H1 (cell line): ENCODE results near the gene SBDS. TPM values are rescaled to one million over a fixed set of nuclear protein-coding genes. Genes with fewer than 3 reads are reported as not detected.

ENCODE experiments used
- CTCF ChIA-PET: fragments of 300-600 bp; sonication (Branson Sonifier 250); formaldehyde crosslinking; loops from one replicate; lab custom pipeline; 2021; ENCODE audit not compliant: partially characterized antibody; lab: Charles Lee
- POLR2A ChIA-PET: fragments of 300-600 bp; sonication (Branson Sonifier 250); formaldehyde crosslinking; loops from one replicate; lab custom pipeline; 2021; ENCODE audit warnings: inconsistent platforms; ENCODE audit not compliant: partially characterized antibody; lab: Charles Lee
- DNase-seq, 2 experiments: peaks; one replicate each; pipeline versions ENCODE4 v3.0.0 to v3.0.0-alpha.2; 2010 to 2022; ENCODE audit warnings: low spot score in 2 of 2, low read depth in 1 of 2, mixed read lengths in 1 of 2
- FAIRE-seq: peaks from 2 replicates; lab custom pipeline; 2011; peaks lifted over from hg19 to GRCh38; lab: Jason Lieb, UNC
- H2AFZ ChIP-seq: 2 replicates; pipeline ENCODE4 v1.8.1; 2012; ENCODE audit warnings: low read length, inconsistent platforms
- H2AK5ac ChIP-seq: 2 replicates; pipeline ENCODE4 v1.6.1; 2013; ENCODE audit warnings: low read depth, low read length
- H2BK120ac ChIP-seq: replicated peaks from 2 replicates; pipeline ENCODE3; 2013; ENCODE audit warnings: low read depth, low read length, inconsistent platforms
- H2BK12ac ChIP-seq: 2 replicates; pipeline ENCODE4 v1.6.1; 2013; ENCODE audit warnings: low read depth, low read length
- H2BK15ac ChIP-seq: 2 replicates; pipeline ENCODE4 v1.6.1; 2013; ENCODE audit warnings: low read length
- H2BK20ac ChIP-seq: 2 replicates; pipeline ENCODE4 v1.6.1; 2013; ENCODE audit warnings: low read length
- H2BK5ac ChIP-seq: 2 replicates; pipeline ENCODE4 v1.6.1; 2013; ENCODE audit warnings: low read depth, low read length
- H3K14ac ChIP-seq: 2 replicates; pipeline ENCODE4 v1.6.1; 2013; ENCODE audit warnings: inconsistent platforms; ENCODE audit not compliant: insufficient read length
- H3K18ac ChIP-seq: 2 replicates; pipeline ENCODE4 v1.6.1; 2013; ENCODE audit warnings: low read length; ENCODE audit errors: extremely low read depth
- H3K23ac ChIP-seq: 2 replicates; pipeline ENCODE4 v1.6.1; 2013; ENCODE audit warnings: inconsistent platforms; ENCODE audit not compliant: insufficient read length
- H3K23me2 ChIP-seq: 2 replicates; pipeline ENCODE4 v1.6.1; 2013; ENCODE audit warnings: low read depth, low read length
- H3K27ac ChIP-seq: 2 replicates; pipeline ENCODE4 v1.6.1; 2011; ENCODE audit warnings: low read depth, low read length, inconsistent platforms
- H3K27me3 ChIP-seq, 4 experiments: replicated peaks in 1 of 4; 1 replicate in 1 of 4; 2 replicates in 3 of 4; pipeline versions ENCODE4 v1.6.1 to v1.8.1; 2011 to 2013; ENCODE audit warnings: low read length in 3 of 4, mild to moderate bottlenecking in 3 of 4, inconsistent platforms in 2 of 4, mixed read lengths in 2 of 4, moderate library complexity in 1 of 4; ENCODE audit not compliant: control insufficient read depth in 3 of 4, insufficient read depth in 3 of 4; ENCODE audit errors: extremely low read depth in 1 of 4
- H3K36me3 ChIP-seq, 4 experiments: 2 replicates each; pipeline versions ENCODE4 v1.6.1 to v1.8.1; 2011 to 2013; ENCODE audit warnings: mild to moderate bottlenecking in 4 of 4, low read length in 3 of 4, moderate library complexity in 2 of 4, control low read depth in 1 of 4, inconsistent platforms in 1 of 4; ENCODE audit not compliant: insufficient read depth in 4 of 4, control insufficient read depth in 2 of 4
- H3K4ac ChIP-seq: replicated peaks from 2 replicates; pipeline ENCODE3; 2013; ENCODE audit warnings: low read length, low read depth, mixed read lengths, inconsistent platforms; ENCODE audit not compliant: insufficient read length
- H3K4me1 ChIP-seq, 4 experiments: replicated peaks in 1 of 4; 1 replicate in 1 of 4; 2 replicates in 3 of 4; pipeline versions ENCODE4 v1.6.1 to v1.8.1; 2011 to 2013; ENCODE audit warnings: low read length in 3 of 4, inconsistent platforms in 2 of 4, mixed read lengths in 1 of 4; ENCODE audit not compliant: insufficient read depth in 4 of 4, control insufficient read depth in 3 of 4
- H3K4me2 ChIP-seq, 2 experiments: 2 replicates each; pipeline versions ENCODE4 v1.6.1 to v1.8.1; 2011 to 2013; ENCODE audit warnings: low read depth in 2 of 2, low read length in 2 of 2, control low read depth in 1 of 2, inconsistent platforms in 1 of 2, mild to moderate bottlenecking in 1 of 2; ENCODE audit not compliant: insufficient read depth in 1 of 2
- H3K4me3 ChIP-seq, 4 experiments: fragments of 200-600, 300-600 bp in 1 of 4; sonication (generic), shearing (Covaris generic), sonication (Bioruptor Twin) in 1 of 4; 2 replicates each; pipeline versions ENCODE4 v1.5.1 to v1.8.1; 2011 to 2016; ENCODE audit warnings: low read length in 4 of 4, low read depth in 3 of 4, control low read depth in 2 of 4, inconsistent platforms in 2 of 4, mild to moderate bottlenecking in 2 of 4, mixed read lengths in 1 of 4, moderate library complexity in 1 of 4; ENCODE audit not compliant: insufficient read depth in 2 of 4; ENCODE audit errors: extremely low read depth in 1 of 4
- H3K56ac ChIP-seq: replicated peaks from 2 replicates; pipeline ENCODE3; 2013; ENCODE audit warnings: low read depth, mild to moderate bottlenecking, mixed read lengths, low read length, inconsistent platforms; ENCODE audit not compliant: insufficient read length
- H3K79me1 ChIP-seq: 2 replicates; pipeline ENCODE4 v1.6.1; 2013; ENCODE audit warnings: low read depth, low read length, control low read depth
- H3K79me2 ChIP-seq, 2 experiments: 2 replicates each; pipeline versions ENCODE4 v1.6.1 to v1.8.1; 2012 to 2013; ENCODE audit warnings: low read length in 2 of 2, mild to moderate bottlenecking in 2 of 2, inconsistent platforms in 1 of 2; ENCODE audit not compliant: insufficient read depth in 2 of 2, control insufficient read depth in 1 of 2
- H3K9ac ChIP-seq, 4 experiments: replicated peaks in 1 of 4; 1 replicate in 1 of 4; 2 replicates in 3 of 4; pipeline versions ENCODE4 v1.6.1 to v1.8.1; 2011 to 2013; ENCODE audit warnings: low read depth in 3 of 4, low read length in 3 of 4, control low read depth in 2 of 4, mild to moderate bottlenecking in 2 of 4, moderate library complexity in 2 of 4, inconsistent platforms in 1 of 4; ENCODE audit errors: extremely low read depth in 1 of 4
- H3K9me3 ChIP-seq, 2 experiments: 2 replicates each; pipeline versions ENCODE4 v1.6.1 to v1.8.1; 2012 to 2013; ENCODE audit warnings: mild to moderate bottlenecking in 2 of 2, moderate library complexity in 2 of 2, control low read depth in 1 of 2, inconsistent platforms in 1 of 2, low read depth in 1 of 2, low read length in 1 of 2, mixed read lengths in 1 of 2; ENCODE audit not compliant: insufficient read depth in 2 of 2
- H4K20me1 ChIP-seq, 2 experiments: replicated peaks in 1 of 2; 2 replicates each; pipeline versions ENCODE3 to v1.8.1; 2011 to 2013; ENCODE audit warnings: inconsistent platforms in 2 of 2, low read length in 2 of 2, mild to moderate bottlenecking in 1 of 2; ENCODE audit not compliant: insufficient read depth in 2 of 2, control insufficient read depth in 1 of 2
- H4K5ac ChIP-seq: 2 replicates; pipeline ENCODE4 v1.6.1; 2013; ENCODE audit warnings: low read length, low read depth, mixed read lengths, inconsistent platforms; ENCODE audit not compliant: insufficient read length
- H4K8ac ChIP-seq: 2 replicates; pipeline ENCODE4 v1.8.0; 2013; ENCODE audit warnings: mild to moderate bottlenecking, moderate library complexity, low read length, inconsistent platforms; ENCODE audit not compliant: insufficient read depth; ENCODE audit errors: extremely low read depth
- H4K91ac ChIP-seq: replicated peaks from 2 replicates; pipeline ENCODE3; 2013; ENCODE audit warnings: low read length, mixed read lengths, inconsistent platforms; ENCODE audit not compliant: insufficient read length
- CHD2 ChIP-seq: IDR thresholded peaks from 2 replicates; pipeline ENCODE4 v1.6.1; 2012; ENCODE audit warnings: low read length, improper control_type of control experiment
- CTBP2 ChIP-seq: IDR thresholded peaks from 2 replicates; pipeline ENCODE4 v1.7.0; 2011; ENCODE audit warnings: borderline replicate concordance, mild to moderate bottlenecking, moderate library complexity, mixed read lengths, low read length; ENCODE audit not compliant: insufficient read depth, insufficient read length
- FOSL1 ChIP-seq: IDR thresholded peaks from 2 replicates; pipeline ENCODE4 v1.6.1; 2011; ENCODE audit warnings: mild to moderate bottlenecking, low read depth, low read length, moderate library complexity; ENCODE audit not compliant: insufficient read depth
- HDAC6 ChIP-seq: IDR thresholded peaks from one replicate; pipeline ENCODE4 v1.7.1; 2012; ENCODE audit warnings: low read depth, mild to moderate bottlenecking, inconsistent platforms, low read length, moderate library complexity
- KDM4A ChIP-seq: IDR thresholded peaks from one replicate; pipeline ENCODE4 v1.7.1; 2012; ENCODE audit warnings: low read depth, mild to moderate bottlenecking, moderate library complexity, low read length, inconsistent platforms; ENCODE audit not compliant: severe bottlenecking
- NANOG ChIP-seq: IDR thresholded peaks from 2 replicates; pipeline ENCODE4 v1.6.1; 2011; ENCODE audit warnings: low read length, low read depth, mild to moderate bottlenecking, inconsistent platforms; ENCODE audit not compliant: insufficient read depth, poor library complexity, severe bottlenecking
- POLR2AphosphoS5 ChIP-seq: IDR thresholded peaks from 2 replicates; pipeline ENCODE4 v1.6.1; 2011; ENCODE audit warnings: low read depth, low read length
- RAD21 ChIP-seq, 2 experiments: IDR thresholded peaks in 1 of 2; conservative IDR thresholded peaks in 1 of 2; 2 replicates each; pipeline ENCODE4 v1.6.1; 2011; ENCODE audit warnings: low read depth in 2 of 2, low read length in 2 of 2, improper control_type of control experiment in 1 of 2, inconsistent platforms in 1 of 2, mild to moderate bottlenecking in 1 of 2, moderate library complexity in 1 of 2
- RFX5 ChIP-seq: IDR thresholded peaks from 2 replicates; pipeline ENCODE4 v1.6.1; 2011; ENCODE audit warnings: low read depth, low read length, improper control_type of control experiment, borderline replicate concordance
- SAP30 ChIP-seq: fragments of 300-600 bp; sonication (generic); IDR thresholded peaks from 2 replicates; pipeline ENCODE4 v1.7.1; 2012; ENCODE audit warnings: low read length, moderate library complexity, mild to moderate bottlenecking, inconsistent platforms; ENCODE audit not compliant: insufficient read depth, insufficient replicate concordance
- SIRT6 ChIP-seq: IDR thresholded peaks from one replicate; pipeline ENCODE4 v1.7.1; 2012; ENCODE audit warnings: low read length, inconsistent platforms
- SP1 ChIP-seq: IDR thresholded peaks from 2 replicates; pipeline ENCODE4 v1.6.1; 2011; ENCODE audit warnings: low read depth, low read length
- SP4 ChIP-seq: IDR thresholded peaks from 2 replicates; pipeline ENCODE4 v1.6.1; 2012; ENCODE audit warnings: low read length, inconsistent platforms
- SUZ12 ChIP-seq: fragments of 200-600 bp; sonication (generic); IDR thresholded peaks from 2 replicates; pipeline ENCODE4 v1.6.1; 2012; ENCODE audit warnings: mild to moderate bottlenecking, inconsistent platforms, low read length, moderate library complexity, mixed read lengths
- TBP ChIP-seq: IDR thresholded peaks from 2 replicates; pipeline ENCODE4 v1.6.1; 2011; ENCODE audit warnings: low read depth, low read length, improper control_type of control experiment
- WGBS, 2 experiments: shearing (Covaris generic) in 1 of 2; methylation state at CpG; one replicate each; pipeline versions ENCODE4 v1.1.6 to v1.1.7; 2013 to 2015; ENCODE audit warnings: low lambda C conversion rate in 2 of 2, mixed read lengths in 2 of 2, inconsistent platforms in 1 of 2, low coverage in 1 of 2, missing lambda C conversion rate in 1 of 2; ENCODE audit not compliant: insufficient replicate concordance in 2 of 2, insufficient coverage in 1 of 2, insufficient read length in 1 of 2; ENCODE audit errors: extremely low coverage in 1 of 2, missing lambda C conversion rate in 1 of 2; 5-methylcytosine and 5-hydroxymethylcytosine counted together
- polyA plus RNA-seq, 7 experiments: library from polyadenylated mRNA; depleted of rRNA in 3 of 7; stranded (reverse) in 5 of 7; unstranded in 2 of 7; fragments of >200 nt in 5 of 7; fragments of 200-250 nt in 2 of 7; gene quantifications; 1 replicate in 5 of 7; 2 replicates in 1 of 7; 4 replicates in 1 of 7; pipeline versions ENCODE4 v1.2.1 to v1.2.3, GENCODE V29; 2011 to 2013; ENCODE audit warnings: missing spikeins in 2 of 7, mixed read lengths in 2 of 7
- total RNA-seq: library from RNA; stranded (reverse); fragmentation: NEBNext Ultra II Directional; extraction: Animal tissue kit (Norgen Biotek cat#: 25700); gene quantifications from 2 replicates; pipeline ENCODE4 v1.2.1, GENCODE V29; 2021

SBDS gene
- total and polyA plus RNA-seq, 2 of the 8 experiments (the other 6 are each of a cell fraction or from before 2014, with no cell fraction given): 8.2 to 27.5 TPM

GRCh38 chr7:66960192-66960591, 35.2 kb downstream of the SBDS start:
- Histone ChIP-seq H3K9ac (no peak overlapping the region), H3K4ac (no peak overlapping the region), H3K4me3 (no peak overlapping the region), H4K20me1 (peaks cover 0 to 5% of the 10 kb centered on the region in 2 experiments), H2AFZ (no peak overlapping the region), H3K9me3 (no peaks in the 10 kb centered on the region), H2AK5ac (no peak overlapping the region), H4K5ac (no peak overlapping the region), H3K18ac (no peak overlapping the region), H3K36me3 (peaks cover 8 to 22% (median 13%) of the 10 kb centered on the region in 4 experiments), H3K14ac (no peak overlapping the region), H2BK15ac (no peak overlapping the region), H2BK12ac (no peak overlapping the region), H3K56ac (no peak overlapping the region), H2BK5ac (no peak overlapping the region), H3K4me2 (no peak overlapping the region), H4K8ac (no peak overlapping the region), H3K79me2 (no peaks in the 10 kb centered on the region), H3K4me1 (no peaks in the 10 kb centered on the region), H3K23ac (no peak overlapping the region), H3K27ac (no peak overlapping the region), H3K79me1 (no peaks in the 10 kb centered on the region), H4K91ac (no peak overlapping the region), H3K23me2 (no peaks in the 10 kb centered on the region), H2BK20ac (no peak overlapping the region), H2BK120ac (no peak overlapping the region), H3K27me3 (no peaks in the 10 kb centered on the region)
- ChIA-PET CTCF (no interaction called here), POLR2A (interaction anchor here (2.2 kb wide), 1 partner anchor 20 kb away, joined by 4 read pairs; no protein-coding TSS in a partner anchor)
- FAIRE-seq (no peak), DNase-seq (no peak)
- 98% methylated on average over 4 of the region's 4 CpGs; no CpG with 5 or more reads in 1 of the 2 experiments for WGBS, 2 experiments
- TF ChIP-seq SAP30: no peak
- TF ChIP-seq TBP: no peak
- no peak for TF ChIP-seq SIRT6
- TF ChIP-seq SP4: no peak
- TF ChIP-seq FOSL1: no peak
- no peak for TF ChIP-seq HDAC6
- no peak for TF ChIP-seq KDM4A
- no peak for TF ChIP-seq CHD2
- no peak for TF ChIP-seq POLR2AphosphoS5
- TF ChIP-seq SUZ12: no peak
- TF ChIP-seq RFX5: no peak
- TF ChIP-seq SP1: no peak
- no peak for TF ChIP-seq NANOG
- no peak for TF ChIP-seq CTBP2
- TF ChIP-seq RAD21 (IDR thresholded peaks at IDR 0.05 in 1 of 2, conservative IDR thresholded peaks at IDR 0.05 in 1 of 2; ENCODE audit: low read depth in 2 of 2, low read length in 2 of 2): no peak
